Measurements from ENCODE around the gene P4HB. TPM values are rescaled to one million over a fixed set of nuclear protein-coding genes. Genes with fewer than 3 reads are reported as not detected.

P4HB gene
- polyA plus RNA-seq, 1 donor from 2014 or later = 82.8 TPM

GRCh38 chr17:81822312-81822637 is 38.1 kb downstream of the P4HB start:
- Histone ChIP-seq H3K79me2 (replicated peaks; ENCODE audit: insufficient read depth, low read length) (no peaks in the 10 kb centered on the region), H3K36me3 (ENCODE audit: insufficient read depth, low read length) (no peaks in the 10 kb centered on the region), H3F3A (ENCODE audit: insufficient read depth, low read length, poor library complexity, severe bottlenecking) (no peaks in the 10 kb centered on the region), H4K20me1 (ENCODE audit: insufficient read depth) (peaks cover 3% of the 10 kb centered on the region), H3K9me2 (ENCODE audit: insufficient read depth, low read length) (no peaks in the 10 kb centered on the region), H3K27me3 (ENCODE audit: insufficient read depth, low read depth, low read length) (no peaks in the 10 kb centered on the region), H3K9me3 (ENCODE audit: low read length) (no peaks in the 10 kb centered on the region), H2AFZ (ENCODE audit: low read depth, low read length) (no peak overlapping the region), H3K4me2 (ENCODE audit: low read length) (no peak overlapping the region), H3K4me3 (ENCODE audit: low read length) (no peak overlapping the region), H3K27ac (ENCODE audit: low read length) (no peak overlapping the region), H3K9ac (ENCODE audit: low read length) (no peak overlapping the region)
- TF ChIP-seq MXI1 (conservative IDR thresholded peaks at IDR 0.05; ENCODE audit: poor library complexity, severe bottlenecking) (no peak), TAF1 (IDR thresholded peaks at IDR 0.05; ENCODE audit: low read depth) (no peak), RAD21 (conservative IDR thresholded peaks at IDR 0.05) (no peak), EZH2 (IDR thresholded peaks at IDR 0.05; ENCODE audit: borderline replicate concordance, insufficient read depth, low read length, poor library complexity, severe bottlenecking) (no peak), SMC3 (conservative IDR thresholded peaks at IDR 0.05; ENCODE audit: poor library complexity) (no peak), CTCF (IDR thresholded peaks at IDR 0.05; ENCODE audit: poor library complexity, severe bottlenecking) (no peak), EP300 (conservative IDR thresholded peaks at IDR 0.05; ENCODE audit: poor library complexity, severe bottlenecking) (no peak), POLR2AphosphoS5 (IDR thresholded peaks at IDR 0.05) (no peak), REST (IDR thresholded peaks at IDR 0.05; ENCODE audit: borderline replicate concordance) (no peak)

- H3K36me3 ChIP-seq (ENCODE audit: insufficient read depth, low read length) = no peaks in the 10 kb centered on the region
- no peak overlapping the region for H3K4me3 ChIP-seq (ENCODE audit: low read length)
- no peak overlapping the region for H3K9ac ChIP-seq (ENCODE audit: low read length)
- H3K27me3 ChIP-seq (ENCODE audit: insufficient read depth, low read depth, low read length) = no peaks in the 10 kb centered on the region
- H3K9me2 ChIP-seq (ENCODE audit: insufficient read depth, low read length) = no peaks in the 10 kb centered on the region
- no peaks in the 10 kb centered on the region for H3K79me2 ChIP-seq (replicated peaks; ENCODE audit: insufficient read depth, low read length)
- no peak overlapping the region for H2AFZ ChIP-seq (ENCODE audit: low read depth, low read length)
- H3K27ac ChIP-seq (ENCODE audit: low read length) = no peak overlapping the region
- peaks cover 3% of the 10 kb centered on the region for H4K20me1 ChIP-seq (ENCODE audit: insufficient read depth)
- no peaks in the 10 kb centered on the region for H3F3A ChIP-seq (ENCODE audit: insufficient read depth, low read length, poor library complexity, severe bottlenecking)
- H3K9me3 ChIP-seq (ENCODE audit: low read length) = no peaks in the 10 kb centered on the region
- no peak overlapping the region for H3K4me2 ChIP-seq (ENCODE audit: low read length)
- no peak for TF ChIP-seq EZH2 (IDR thresholded peaks at IDR 0.05; ENCODE audit: borderline replicate concordance, insufficient read depth, low read length, poor library complexity, severe bottlenecking)
Observed at GRCh38 chr17:81821603-81822311, 38.6 kb downstream of the P4HB start.
